ENCODE measurements around the gene NKD1.
A peak's percentile ranks its signal among the peaks of the same experiment; 100 is the strongest.

NKD1 gene

GRCh38 chr16:50697881-50698767 lies 149.9 kb downstream of the NKD1 start:
- DNase-seq = peak; percentile 71 to 72
